DMS53 (cell line): ENCODE data around the gene APLNR.
A peak's percentile ranks its signal among the peaks of the same experiment; 100 is the strongest.
"Not testable (repeated sequence)": the region's sequence is repeated elsewhere in the genome, so short reads cannot be mapped to it uniquely, and the experiment has no call there.

Experiments used
- DNase-seq: peaks from one replicate; lab custom pipeline; 2025; lab: John Stamatoyannopoulos, UW

APLNR gene

GRCh38 chr11:57237204-57237681 is at the start of gene APLNR:
Gene APLNR, minus strand, starts transcription at chr11:57237250. Its CDS starts 246 bp downstream, at chr11:57237004.
- no peak for DNase-seq

GRCh38 chr11:57283231-57283990 is 46.4 kb upstream of the APLNR start:
- no peak for DNase-seq

GRCh38 chr11:57281546-57281945 is 44.5 kb upstream of the APLNR start:
- not testable (repeated sequence) for DNase-seq

GRCh38 chr11:57279116-57279515 is 42.1 kb upstream of the APLNR start:
- no peak for DNase-seq

GRCh38 chr11:57278721-57279095 is 41.7 kb upstream of the APLNR start:
- no peak for DNase-seq

GRCh38 chr11:57277845-57278720 is 41.0 kb upstream of the APLNR start:
- DNase-seq, result peak; percentile 64

- peak; percentile 6 for DNase-seq
Observed at GRCh38 chr11:57276971-57277675, 40.1 kb upstream of the APLNR start.

GRCh38 chr11:57276169-57276970 is 39.3 kb upstream of the APLNR start:
- no peak for DNase-seq

- no peak for DNase-seq
Observed at GRCh38 chr11:57275582-57275981, 38.5 kb upstream of the APLNR start.

- DNase-seq, result no peak
Observed at GRCh38 chr11:57274904-57275498, 38.0 kb upstream of the APLNR start.

GRCh38 chr11:57273448-57274058 is 36.5 kb upstream of the APLNR start:
- DNase-seq, result no peak

- no peak for DNase-seq
Observed at GRCh38 chr11:57269571-57270021, 32.5 kb upstream of the APLNR start.

GRCh38 chr11:57266157-57266556 is 29.1 kb upstream of the APLNR start:
- DNase-seq, result peak; percentile 4

GRCh38 chr11:57263351-57263750 is 26.3 kb upstream of the APLNR start:
- DNase-seq, result no peak

GRCh38 chr11:57262157-57262556 is 25.1 kb upstream of the APLNR start:
- DNase-seq, result no peak

- DNase-seq, result peak; percentile 19
Observed at GRCh38 chr11:57260937-57261783, 24.1 kb upstream of the APLNR start.

GRCh38 chr11:57256119-57256518 is 19.1 kb upstream of the APLNR start:
- DNase-seq, result no peak

- no peak for DNase-seq
Observed at GRCh38 chr11:57255618-57256017, 18.6 kb upstream of the APLNR start.

- DNase-seq, result no peak
Observed at GRCh38 chr11:57254631-57255030, 17.6 kb upstream of the APLNR start.
